Fibroblast of lung (primary cell): ENCODE results near the gene TBC1D5.

ENCODE experiments used
- CTCF ChIP-seq, 2 donors: IDR thresholded peaks in 1 of 2; conservative IDR thresholded peaks in 1 of 2; 1 replicate in 1 of 2; 2 replicates in 1 of 2; pipeline ENCODE4 v1.5.1; 2011 to 2012; ENCODE audit warnings: low read length in 2 of 2, control low read depth in 1 of 2, inconsistent platforms in 1 of 2, low read depth in 1 of 2, mild to moderate bottlenecking in 1 of 2
- EZH2 ChIP-seq: IDR thresholded peaks from 2 replicates; pipeline ENCODE4 v1.5.1; 2012; ENCODE audit warnings: low read length, control low read depth, mild to moderate bottlenecking; ENCODE audit errors: missing control alignments

GRCh38 chr3:17602126-17602525, 140.3 kb downstream of the TBC1D5 start:
- TF ChIP-seq EZH2 (no peak), CTCF (conservative IDR thresholded peaks at IDR 0.05 in 1 of 2, IDR thresholded peaks at IDR 0.05 in 1 of 2; ENCODE audit: low read depth in 1 of 2, low read length in 2 of 2) (no peak)
